ENCODE results near the gene AP2A1. TPM values are rescaled to one million over a fixed set of nuclear protein-coding genes. Genes with fewer than 3 reads are reported as not detected.

Gene AP2A1
- polyA plus RNA-seq, 2 of the 4 experiments (the other 2 are of a cell fraction), result 36.6 to 58.6 TPM

DNA sequence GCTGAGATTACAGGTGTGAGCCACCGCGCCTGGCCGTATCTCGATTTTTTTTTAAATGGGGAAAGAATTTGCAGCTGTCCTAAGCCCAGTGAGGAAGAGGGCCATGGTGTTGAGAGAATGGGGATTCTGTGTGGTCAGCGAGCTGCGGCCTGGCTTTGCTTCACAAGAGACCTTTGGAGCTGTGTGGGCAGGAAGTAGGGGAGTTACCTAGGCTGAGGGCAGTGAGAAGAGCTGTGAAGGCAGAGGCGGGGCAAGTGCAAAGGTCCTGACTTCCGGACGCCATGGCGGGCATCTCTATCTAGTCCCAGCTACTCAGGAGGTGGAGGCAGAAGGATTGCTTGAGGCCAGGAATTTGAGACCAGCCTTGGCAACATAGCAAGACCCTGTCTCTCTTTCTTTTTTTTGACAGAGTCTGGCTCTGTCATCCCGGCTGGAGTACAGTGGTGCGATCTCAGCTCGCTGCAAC, 4.9 kb downstream of the AP2A1 start:
- CTCF ChIA-PET, result interaction anchor here (0.6 to 1.8 kb wide), 4 partner anchors 24 to 94 kb away, joined by 3 to 4 read pairs (median 4); partner anchors contain the start of gene PRMT1
- Histone ChIP-seq H3K27ac (no peak overlapping the region), H3K4me1 (peaks cover 10% of the 10 kb centered on the region; the same call in 2 of the 3 replicates), H3K4me3 (no peak overlapping the region), H3K9me3 (no peaks in the 10 kb centered on the region), H3K4me2 (no peak overlapping the region)
- POLR2A ChIA-PET, result no interaction called here
- no peak for FAIRE-seq
- ATAC-seq, result no peak
- 89% methylated on average over 13 of the region's 13 CpGs for WGBS (ENCODE audit: missing lambda C conversion rate)
- DNase-seq (ENCODE audit: low read depth in 1 of 2, low spot score in 1 of 2), result no peak
- TF ChIP-seq POLR2A (IDR thresholded peaks at IDR 0.05; ENCODE audit: low read length) (no peak), RCOR1 (IDR thresholded peaks at IDR 0.05; ENCODE audit: low read depth, low read length) (no peak), MYC (IDR thresholded peaks at IDR 0.05; ENCODE audit: borderline replicate concordance, low read length) (no peak), PHF8 (IDR thresholded peaks at IDR 0.05; ENCODE audit: borderline replicate concordance, low read depth) (no peak), JUNB (IDR thresholded peaks at IDR 0.05) (no peak), ESRRA (IDR thresholded peaks at IDR 0.05; ENCODE audit: borderline replicate concordance, low read length) (no peak)

DNA sequence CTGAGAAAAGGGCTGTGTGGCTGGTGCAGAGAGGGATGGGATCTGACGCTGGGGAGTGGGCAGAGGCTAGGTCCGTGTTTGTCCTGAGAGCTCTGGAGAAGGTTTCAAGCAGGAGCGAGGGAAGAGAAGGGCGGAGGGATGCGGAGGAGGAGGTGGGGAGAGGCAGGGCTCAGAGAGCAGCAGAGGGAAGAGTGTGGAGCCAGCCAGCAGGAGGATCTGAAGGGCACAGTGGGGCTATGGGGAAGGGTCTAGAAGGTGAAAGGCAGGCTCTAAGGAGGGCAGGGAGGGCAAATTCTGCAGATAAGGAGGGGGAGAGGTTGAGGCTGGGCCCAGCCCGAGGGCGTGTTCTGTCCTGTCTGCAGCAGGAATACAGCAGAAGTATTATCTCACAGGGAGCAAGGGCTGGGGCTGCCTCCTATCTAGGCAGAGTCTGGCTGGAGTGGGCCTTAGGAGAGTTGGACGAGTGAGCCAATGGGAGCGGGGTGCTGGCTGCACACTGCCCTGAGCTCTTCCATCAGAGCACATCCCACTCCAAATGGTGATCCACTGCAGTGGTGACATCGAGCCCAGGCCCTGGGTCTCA, 6.1 kb downstream of the AP2A1 start:
- DNase-seq (ENCODE audit: low read depth in 1 of 2, low spot score in 1 of 2) (no peak), ATAC-seq (peak; percentile 16 to 52; a peak in 3 of 6 replicates), FAIRE-seq (no peak)
- no peak overlapping the region for H3K4me2 ChIP-seq
- ChIA-PET POLR2A (no interaction called here), CTCF (interaction anchor here (1.8 kb wide), 1 partner anchor 96 kb away, joined by 4 read pairs; the partner anchor contains the start of gene PRMT1)
- no peaks in the 10 kb centered on the region for H3K9me3 ChIP-seq
- H3K4me3 ChIP-seq, result no peak overlapping the region
- 0 out of 6 replicates have a peak overlapping the region, but pooled peaks of 1 of the 2 experiments have one; percentile 10 for H3K27ac ChIP-seq
- TF ChIP-seq RAD21 (conservative IDR thresholded peaks at IDR 0.05 in 1 of 2, IDR thresholded peaks at IDR 0.05 in 1 of 2) (no peak), CBX8 (IDR thresholded peaks at IDR 0.05) (no peak), EHMT2 (IDR thresholded peaks at IDR 0.05; ENCODE audit: low read depth) (no peak), MAZ (IDR thresholded peaks at IDR 0.05; ENCODE audit: borderline replicate concordance, low read depth, low read length) (no peak), FOSL2 (IDR thresholded peaks at IDR 0.05) (no peak), FOSL2 (CRISPR knock-in tag; IDR thresholded peaks at IDR 0.05) (no peak), MYC (IDR thresholded peaks at IDR 0.05; ENCODE audit: borderline replicate concordance, low read length) (no peak), KDM5A (IDR thresholded peaks at IDR 0.05) (no peak), ZC3H11A (IDR thresholded peaks at IDR 0.05) (no peak), MAFK (IDR thresholded peaks at IDR 0.05; ENCODE audit: partially characterized antibody) (no peak), CBX2 (IDR thresholded peaks at IDR 0.05; ENCODE audit: borderline replicate concordance, low read depth) (no peak), HOXA7 (CRISPR knock-in tag; IDR thresholded peaks at IDR 0.05) (no peak)
- TF ChIP-seq, protein P1, sequence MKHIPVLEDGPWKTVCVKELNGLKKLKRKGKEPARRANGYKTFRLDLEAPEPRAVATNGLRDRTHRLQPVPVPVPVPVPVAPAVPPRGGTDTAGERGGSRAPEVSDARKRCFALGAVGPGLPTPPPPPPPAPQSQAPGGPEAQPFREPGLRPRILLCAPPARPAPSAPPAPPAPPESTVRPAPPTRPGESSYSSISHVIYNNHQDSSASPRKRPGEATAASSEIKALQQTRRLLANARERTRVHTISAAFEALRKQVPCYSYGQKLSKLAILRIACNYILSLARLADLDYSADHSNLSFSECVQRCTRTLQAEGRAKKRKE (CRISPR knock-in tag; IDR thresholded peaks at IDR 0.05; ENCODE audit: low read depth), result no peak
- TF ChIP-seq, protein P2, sequence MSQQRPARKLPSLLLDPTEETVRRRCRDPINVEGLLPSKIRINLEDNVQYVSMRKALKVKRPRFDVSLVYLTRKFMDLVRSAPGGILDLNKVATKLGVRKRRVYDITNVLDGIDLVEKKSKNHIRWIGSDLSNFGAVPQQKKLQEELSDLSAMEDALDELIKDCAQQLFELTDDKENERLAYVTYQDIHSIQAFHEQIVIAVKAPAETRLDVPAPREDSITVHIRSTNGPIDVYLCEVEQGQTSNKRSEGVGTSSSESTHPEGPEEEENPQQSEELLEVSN (IDR thresholded peaks at IDR 0.05; ENCODE audit: borderline replicate concordance, low read depth), result no peak
- WGBS (ENCODE audit: missing lambda C conversion rate), result 91% methylated on average over 10 of the region's 10 CpGs
- H3K4me1 ChIP-seq, result peaks cover 6% of the 10 kb centered on the region; the same call in 2 of the 3 replicates

DNA sequence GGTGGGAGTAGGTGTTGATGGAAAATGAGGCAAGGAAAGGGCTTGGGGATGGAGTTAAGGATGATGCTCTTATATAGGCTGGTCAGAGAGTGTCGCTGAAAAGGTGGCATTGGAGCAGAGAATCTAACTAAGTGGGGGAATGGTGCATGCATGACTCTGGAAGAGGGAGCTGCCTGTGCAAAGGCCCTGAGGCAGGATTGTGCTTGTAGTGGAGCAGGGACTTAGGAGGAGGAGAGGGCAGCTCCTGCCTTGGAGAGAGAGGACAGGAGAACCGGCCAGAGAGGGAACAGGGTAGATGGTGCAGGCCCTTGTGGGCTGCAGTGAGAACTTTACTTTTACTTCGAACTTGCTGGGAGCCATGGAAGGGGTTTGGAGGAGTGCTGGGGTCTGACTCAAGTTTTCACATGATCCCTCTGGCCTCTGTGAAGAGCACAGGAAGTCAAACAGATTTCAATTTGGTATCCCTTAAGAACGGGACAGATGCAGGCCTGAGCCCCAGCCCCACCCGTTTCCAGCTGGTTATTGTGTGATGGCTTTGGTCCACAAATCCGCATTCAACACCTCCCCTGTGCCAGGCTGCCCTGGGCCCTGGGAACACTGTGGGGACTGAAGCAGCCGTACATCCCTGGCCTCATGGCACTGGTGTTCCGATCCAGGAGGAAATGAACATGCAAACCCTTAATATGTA, 7.0 kb downstream of the AP2A1 start:
- CTCF ChIA-PET, result interaction anchor here (0.7 to 1.2 kb wide), 2 partner anchors 89 to 329 kb away, joined by 4 read pairs; no protein-coding TSS in a partner anchor
- FAIRE-seq (no peak), ATAC-seq (peak in 1 of 2 experiments; percentile 10; a peak in 1 of 6 replicates), DNase-seq (ENCODE audit: low read depth in 1 of 2, low spot score in 1 of 2) (no peak)
- POLR2A ChIA-PET, result no interaction called here
- no peak overlapping the region for H3K4me2 ChIP-seq
- H3K4me1 ChIP-seq, result no peaks in the 10 kb centered on the region
- TF ChIP-seq RCOR1 (IDR thresholded peaks at IDR 0.05; ENCODE audit: low read depth, low read length) (no peak), MYC (IDR thresholded peaks at IDR 0.05; ENCODE audit: borderline replicate concordance, low read length) (no peak), RFX5 (IDR thresholded peaks at IDR 0.05) (no peak), EP300 (IDR thresholded peaks at IDR 0.05) (no peak), EHMT2 (IDR thresholded peaks at IDR 0.05; ENCODE audit: low read depth) (no peak), TFCP2L1 (CRISPR knock-in tag; IDR thresholded peaks at IDR 0.05) (no peak), KDM1A (IDR thresholded peaks at IDR 0.05; ENCODE audit: low read depth) (no peak), POLR2A (IDR thresholded peaks at IDR 0.05; ENCODE audit: low read length) (no peak), FOSL2 (IDR thresholded peaks at IDR 0.05) (no peak), FOSL2 (CRISPR knock-in tag; IDR thresholded peaks at IDR 0.05) (no peak), ZSCAN20 (CRISPR knock-in tag; IDR thresholded peaks at IDR 0.05) (no peak), CHD4 (IDR thresholded peaks at IDR 0.05; ENCODE audit: borderline replicate concordance) (no peak), RNF2 (IDR thresholded peaks at IDR 0.05; ENCODE audit: borderline replicate concordance, low read depth) (no peak), NPAS2 (CRISPR knock-in tag; IDR thresholded peaks at IDR 0.05; ENCODE audit: borderline replicate concordance) (no peak), ZNF302 (CRISPR knock-in tag; IDR thresholded peaks at IDR 0.05) (no peak), CHD2 (IDR thresholded peaks at IDR 0.05; ENCODE audit: low read length, partially characterized antibody) (no peak)
- TF ChIP-seq, protein P3, sequence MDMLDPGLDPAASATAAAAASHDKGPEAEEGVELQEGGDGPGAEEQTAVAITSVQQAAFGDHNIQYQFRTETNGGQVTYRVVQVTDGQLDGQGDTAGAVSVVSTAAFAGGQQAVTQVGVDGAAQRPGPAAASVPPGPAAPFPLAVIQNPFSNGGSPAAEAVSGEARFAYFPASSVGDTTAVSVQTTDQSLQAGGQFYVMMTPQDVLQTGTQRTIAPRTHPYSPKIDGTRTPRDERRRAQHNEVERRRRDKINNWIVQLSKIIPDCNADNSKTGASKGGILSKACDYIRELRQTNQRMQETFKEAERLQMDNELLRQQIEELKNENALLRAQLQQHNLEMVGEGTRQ (IDR thresholded peaks at IDR 0.05), result no peak
- TF ChIP-seq, protein P4, sequence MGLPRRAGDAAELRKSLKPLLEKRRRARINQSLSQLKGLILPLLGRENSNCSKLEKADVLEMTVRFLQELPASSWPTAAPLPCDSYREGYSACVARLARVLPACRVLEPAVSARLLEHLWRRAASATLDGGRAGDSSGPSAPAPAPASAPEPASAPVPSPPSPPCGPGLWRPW (IDR thresholded peaks at IDR 0.05), result no peak
- no peak overlapping the region for H3K27ac ChIP-seq
- H3K4me3 ChIP-seq, result no peak overlapping the region
- 88% methylated on average over 8 of the region's 8 CpGs for WGBS (ENCODE audit: missing lambda C conversion rate)
- H3K9me3 ChIP-seq, result no peaks in the 10 kb centered on the region

All from A549 (cell line).